ENCODE results near the gene MTHFD1.

Gene MTHFD1

GRCh38 chr14:64501411-64502171, 113.4 kb downstream of the MTHFD1 start:
- DNase-seq = no peak

GRCh38 chr14:64502456-64502855, 114.3 kb downstream of the MTHFD1 start:
- no peak for DNase-seq

GRCh38 chr14:64502887-64503433, 114.8 kb downstream of the MTHFD1 start:
- peak; percentile 26 for DNase-seq

GRCh38 chr14:64503434-64504309, 115.5 kb downstream of the MTHFD1 start, which contains the start of gene ZBTB25:
Gene ZBTB25 (minus strand): TSS chr14:64503838. CDS start chr14:64490533, 13,305 bp downstream.
- peak; percentile 96 for DNase-seq

GRCh38 chr14:64504310-64504896, 116.2 kb downstream of the MTHFD1 start, which contains the start of gene ZBTB1:
Gene ZBTB1 (plus strand): TSS chr14:64504770. CDS start chr14:64521505, 16,735 bp downstream.
- DNase-seq = peak; percentile 90

GRCh38 chr14:64504897-64505794, 117.0 kb downstream of the MTHFD1 start:
- DNase-seq = peak; percentile 82

- DNase-seq = no peak
Observed at GRCh38 chr14:64506721-64507120, 118.6 kb downstream of the MTHFD1 start.

- DNase-seq = peak; percentile 41
Observed at GRCh38 chr14:64507376-64508156, 119.4 kb downstream of the MTHFD1 start.

- DNase-seq = no peak
Observed at GRCh38 chr14:64508215-64508776, 120.1 kb downstream of the MTHFD1 start.

GRCh38 chr14:64509036-64509435, 120.9 kb downstream of the MTHFD1 start:
- no peak for DNase-seq

Data from stimulated activated naive CD4-positive, alpha-beta T cell treated with Interleukin-2 at 50 U/mL for 16 hours (primary cell).